GM18499 (cell line): Measurements from ENCODE around the gene MTMR12.
"Not testable (repeated sequence)": the region's sequence is repeated elsewhere in the genome, so short reads cannot be mapped to it uniquely, and the experiment has no call there.

Experiments used
- ATAC-seq: cut with Tn5 transposase; IDR thresholded peaks from one replicate; pipeline ENCODE4 v1.9.1; 2021; ENCODE audit warnings: moderate number of reproducible peaks; ENCODE audit not compliant: insufficient read depth, unreplicated experiment

Gene MTMR12

GRCh38 chr5:32325616-32326015 lies 12.9 kb upstream of the MTMR12 start:
- ATAC-seq, result no peak

GRCh38 chr5:32325062-32325461 lies 12.3 kb upstream of the MTMR12 start:
- peak; percentile 62 for ATAC-seq

DNA sequence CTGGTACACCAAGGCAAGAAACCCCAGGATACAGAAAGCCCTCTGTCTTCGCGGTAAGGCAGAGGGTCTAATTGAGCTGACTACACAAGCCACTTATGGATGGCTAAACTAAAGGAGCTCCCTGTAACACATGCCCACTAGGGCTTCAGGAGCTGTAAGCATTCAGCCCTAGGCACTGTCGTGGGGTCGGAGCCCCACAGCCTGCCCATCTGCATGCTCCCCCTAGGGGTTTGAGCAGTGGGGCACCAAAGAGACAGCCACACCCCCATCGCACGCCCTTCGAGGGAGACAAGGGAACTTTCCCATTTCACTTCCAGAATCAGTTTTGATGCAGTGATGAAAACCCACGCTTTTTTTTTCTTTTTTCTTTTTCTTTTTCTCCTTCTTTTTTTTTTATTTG lies 11.0 kb upstream of the MTMR12 start:
- no peak for ATAC-seq

- no peak for ATAC-seq
These were observed 10.1 kb upstream of the MTMR12 start for GRCh38 chr5:32322882-32323281.

- not testable (repeated sequence) for ATAC-seq
These were observed 9.0 kb upstream of the MTMR12 start for GRCh38 chr5:32321787-32322186.

DNA sequence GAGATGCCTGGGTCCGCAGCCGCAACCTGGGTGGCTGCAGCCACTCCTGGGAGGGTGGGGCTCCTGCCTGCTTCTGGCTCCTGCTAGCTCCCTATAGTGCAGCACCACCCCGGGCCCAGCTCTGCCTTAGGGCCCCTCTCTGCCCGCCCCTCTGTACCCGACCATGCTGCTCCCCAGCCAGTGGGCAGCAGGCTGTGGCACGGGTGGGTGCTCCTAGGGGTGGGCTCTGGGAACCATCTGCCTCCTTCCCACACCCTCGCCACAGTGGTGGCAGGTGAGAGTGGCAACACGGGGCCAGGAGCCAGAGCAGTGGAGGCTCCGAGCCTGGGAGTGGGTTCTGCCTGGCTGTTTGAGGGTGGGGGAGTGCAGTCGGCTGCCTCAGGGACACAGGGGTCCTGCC lies 7.8 kb upstream of the MTMR12 start:
- ATAC-seq, result no peak

DNA sequence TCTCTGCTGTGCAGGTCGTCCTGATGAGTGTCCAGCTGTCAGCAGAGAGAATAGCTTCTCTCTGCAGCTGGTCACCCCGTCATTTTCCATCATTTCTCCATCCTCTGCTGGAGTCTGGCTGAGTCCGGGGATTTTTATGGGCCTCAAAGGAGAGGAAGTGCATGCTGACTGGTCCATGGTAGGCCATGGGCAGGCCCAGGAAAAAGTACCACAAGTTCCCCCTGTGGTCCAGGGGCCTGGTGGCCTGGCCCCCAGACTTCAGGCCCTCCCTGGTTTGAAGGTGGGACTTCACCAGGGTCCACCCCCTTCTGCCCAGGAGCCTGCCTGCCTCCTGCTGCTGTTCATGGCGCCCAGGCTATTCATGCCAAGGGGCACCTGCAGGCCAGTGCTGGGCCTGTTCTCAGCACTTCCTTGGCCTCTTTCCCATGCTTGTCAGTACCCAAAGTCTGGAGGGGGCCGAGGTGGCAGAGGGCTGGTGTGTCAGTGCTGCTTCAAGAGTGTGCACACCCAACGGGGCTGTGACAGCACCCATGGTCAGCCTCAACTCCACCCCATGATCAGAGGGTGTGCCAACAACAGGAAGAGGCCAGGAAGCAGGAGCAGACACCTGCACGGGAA lies 7.3 kb upstream of the MTMR12 start:
- ATAC-seq, result no peak

DNA sequence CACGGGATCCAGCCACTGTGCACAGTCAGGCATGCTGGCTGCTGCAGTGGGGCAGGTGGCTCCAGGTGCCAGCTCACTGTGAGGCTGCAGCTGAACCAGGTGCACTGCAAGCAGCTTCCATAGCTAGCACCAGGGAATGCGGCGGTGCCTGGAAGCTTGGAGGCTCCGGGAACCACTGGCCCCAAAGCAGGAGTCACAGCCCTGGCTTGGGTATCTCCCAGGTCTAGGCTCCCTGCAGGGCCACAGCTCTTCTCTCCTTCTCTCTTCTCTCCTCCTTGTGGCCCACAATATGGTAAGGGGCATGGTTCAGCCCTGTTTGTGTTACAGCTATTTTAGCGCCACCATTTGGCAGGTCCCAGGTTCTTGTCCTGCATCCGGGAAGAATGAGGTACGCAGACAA lies 6.7 kb upstream of the MTMR12 start:
- ATAC-seq, result no peak

DNA sequence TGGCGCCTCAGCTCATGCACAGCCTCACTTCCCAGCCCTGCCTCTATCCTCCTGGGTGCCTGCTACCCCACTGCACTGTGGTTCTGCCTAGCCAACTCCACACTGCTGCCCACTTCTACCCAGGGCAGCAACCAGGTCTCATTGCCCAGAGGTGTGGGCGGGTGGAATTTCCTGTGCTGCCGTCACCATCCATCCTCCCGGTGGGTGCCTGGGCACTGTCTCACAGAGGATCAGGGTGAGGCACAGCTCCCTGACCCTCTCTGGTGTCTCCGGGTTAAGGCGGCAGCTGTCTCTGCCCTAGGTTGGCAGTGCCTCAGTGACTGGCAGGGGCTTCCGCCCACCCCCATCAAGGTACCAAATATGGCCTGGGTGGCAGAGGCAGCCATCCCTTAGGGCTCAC lies 4.3 kb upstream of the MTMR12 start:
- no peak for ATAC-seq

DNA sequence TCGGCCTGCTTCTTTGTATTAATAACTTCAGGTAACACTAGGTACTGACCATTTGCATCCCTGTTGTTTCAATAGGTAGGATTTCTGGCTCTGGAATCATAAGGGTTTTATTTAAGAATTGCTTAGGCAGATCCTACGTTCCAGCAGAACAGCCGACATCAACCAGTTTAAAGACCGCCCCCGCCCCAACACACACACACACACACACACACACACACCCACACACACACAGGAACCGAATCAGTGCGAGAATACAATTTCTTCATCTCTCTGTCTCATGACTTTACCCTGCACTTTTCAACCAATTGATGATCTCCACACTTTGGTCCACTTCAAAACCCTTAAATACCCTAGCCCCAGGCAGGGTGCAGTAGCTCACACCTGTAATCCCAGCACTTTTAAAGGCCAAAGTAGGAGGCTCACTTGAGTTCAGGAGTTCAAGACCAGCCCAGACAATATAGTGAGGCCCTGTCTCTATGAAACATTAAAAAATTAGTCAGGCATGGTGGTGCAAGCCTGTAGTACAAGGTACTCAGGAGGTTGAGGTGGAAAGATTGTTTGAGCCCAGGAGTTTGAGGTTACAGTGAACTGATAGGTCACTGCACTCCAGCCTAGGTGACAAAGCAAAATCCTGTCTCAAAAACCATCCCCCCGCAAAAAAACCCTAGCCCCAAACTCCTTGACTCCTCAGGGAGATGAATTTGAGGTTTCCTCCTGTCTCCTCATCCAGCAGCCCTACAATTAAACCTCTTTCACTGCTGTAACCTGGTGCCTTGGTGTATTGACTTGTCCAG lies 2.7 kb upstream of the MTMR12 start:
- no peak for ATAC-seq

GRCh38 chr5:32314658-32315057 lies 1.9 kb upstream of the MTMR12 start:
- ATAC-seq, result no peak

DNA sequence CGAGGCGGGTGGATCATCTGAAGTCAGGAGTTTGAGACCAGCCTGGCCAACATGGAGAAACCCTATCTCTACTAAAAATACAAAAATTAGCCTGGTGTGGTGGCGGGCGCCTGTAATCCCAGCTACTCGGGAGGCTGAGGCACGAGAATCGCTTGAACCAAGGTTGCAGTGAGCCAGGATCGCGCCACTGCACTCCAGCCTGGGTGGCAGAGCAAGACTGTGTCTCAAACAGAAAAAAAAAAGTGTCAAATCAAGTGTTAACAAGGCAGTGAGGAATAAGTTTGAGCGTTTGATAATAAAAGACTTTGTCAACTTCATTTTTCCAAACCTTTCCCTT lies 1.4 kb upstream of the MTMR12 start:
- ATAC-seq, result not testable (repeated sequence)

DNA sequence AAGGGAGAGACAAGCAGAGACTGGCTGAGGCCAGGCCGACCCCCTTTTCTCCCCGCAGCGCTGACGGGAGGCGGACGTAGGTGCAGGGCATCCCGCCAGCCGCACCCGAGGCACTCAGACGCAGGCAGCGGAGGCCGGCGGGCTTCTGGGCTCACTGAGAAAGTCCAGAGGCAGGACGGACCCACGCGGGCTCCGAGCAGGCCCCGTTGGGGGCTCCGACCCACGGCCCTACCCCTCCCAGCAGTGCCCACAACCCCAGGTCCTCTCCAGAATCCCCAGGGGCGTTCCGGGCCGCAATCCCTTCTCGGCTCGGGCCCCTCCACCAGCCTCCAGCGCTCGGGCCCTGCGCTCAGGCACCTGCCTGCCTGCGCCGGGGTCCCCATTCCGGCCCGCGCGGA lies 543 bp downstream of the MTMR12 start:
- peak; percentile 9 for ATAC-seq

DNA sequence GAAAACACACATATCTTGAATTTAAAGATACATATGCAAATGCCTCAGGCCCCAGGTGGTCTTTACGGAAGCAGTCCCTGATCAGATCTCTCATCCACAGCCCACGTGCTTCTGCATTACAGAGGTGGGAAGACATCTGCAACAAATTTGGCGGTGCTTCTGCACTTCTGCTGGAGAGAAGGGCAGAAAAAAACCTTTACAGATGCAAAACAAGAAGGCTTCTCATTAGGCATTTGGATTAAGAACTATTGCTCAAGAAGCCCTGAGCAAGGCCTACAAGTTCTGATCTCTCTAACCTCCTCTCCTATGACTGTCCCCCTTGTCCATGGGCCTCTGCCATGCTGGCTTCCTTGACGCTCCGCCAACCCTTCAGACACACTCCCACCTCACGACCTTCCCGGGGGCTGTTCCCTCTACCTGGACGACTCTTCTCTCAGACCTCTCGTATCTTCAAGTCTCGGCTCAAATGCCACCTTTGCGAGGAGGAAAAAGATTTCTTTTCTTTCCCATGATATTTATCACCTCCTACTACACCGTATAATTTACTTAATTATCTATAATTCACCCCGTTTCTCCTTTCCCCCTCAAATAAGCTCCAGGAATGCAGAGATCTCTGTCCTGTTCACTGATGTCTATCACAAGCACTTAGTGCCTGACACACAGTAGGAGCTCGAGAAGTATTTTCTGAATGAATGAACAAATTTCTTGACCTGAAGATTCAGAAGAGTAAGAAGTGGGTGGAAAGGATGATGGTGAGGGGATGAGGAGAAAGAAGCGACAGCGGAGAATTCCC lies 1.1 kb downstream of the MTMR12 start:
- ATAC-seq, result no peak

GRCh38 chr5:32309761-32310160 lies 3.0 kb downstream of the MTMR12 start:
- no peak for ATAC-seq

DNA sequence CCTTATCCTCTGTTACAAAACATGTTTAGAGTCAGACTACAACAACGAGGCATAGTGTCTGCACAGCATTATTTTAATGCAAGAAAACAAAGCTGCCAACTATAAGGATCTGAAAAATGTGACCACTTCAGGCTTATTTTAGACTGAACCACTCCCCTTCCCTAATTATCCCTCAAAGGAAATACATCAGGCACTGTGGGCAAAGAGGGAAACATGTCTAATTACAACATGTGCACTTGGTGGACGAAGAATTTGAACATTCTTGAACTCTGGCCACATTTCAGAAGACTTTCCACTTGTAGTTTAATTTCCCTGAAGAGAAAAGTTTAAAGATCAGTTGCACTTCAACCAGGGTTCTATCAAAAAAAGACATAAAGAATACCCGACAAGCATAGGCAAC lies 3.8 kb downstream of the MTMR12 start:
- ATAC-seq, result no peak

- no peak for ATAC-seq
These were observed 5.0 kb downstream of the MTMR12 start for GRCh38 chr5:32307769-32308194.

DNA sequence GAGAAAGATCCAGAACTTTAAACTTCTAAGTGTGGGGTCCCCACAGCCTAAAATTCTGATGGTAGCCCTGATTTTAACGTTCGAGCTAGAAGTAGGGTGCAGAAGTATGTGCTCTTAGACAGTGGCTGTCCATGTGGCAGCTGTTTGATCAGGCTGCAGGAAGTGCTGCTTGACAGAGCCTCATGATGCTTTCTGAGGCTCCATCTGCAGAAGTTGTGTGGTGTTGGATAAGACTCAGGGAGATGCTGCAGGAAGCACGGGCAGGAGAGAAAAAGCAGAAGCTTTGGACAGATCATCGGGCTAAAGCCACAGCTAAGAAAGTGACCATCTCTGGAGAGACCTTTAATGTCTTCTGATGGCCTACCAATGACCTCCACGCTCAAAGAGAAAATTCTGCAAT lies 8.1 kb downstream of the MTMR12 start:
- ATAC-seq, result no peak

DNA sequence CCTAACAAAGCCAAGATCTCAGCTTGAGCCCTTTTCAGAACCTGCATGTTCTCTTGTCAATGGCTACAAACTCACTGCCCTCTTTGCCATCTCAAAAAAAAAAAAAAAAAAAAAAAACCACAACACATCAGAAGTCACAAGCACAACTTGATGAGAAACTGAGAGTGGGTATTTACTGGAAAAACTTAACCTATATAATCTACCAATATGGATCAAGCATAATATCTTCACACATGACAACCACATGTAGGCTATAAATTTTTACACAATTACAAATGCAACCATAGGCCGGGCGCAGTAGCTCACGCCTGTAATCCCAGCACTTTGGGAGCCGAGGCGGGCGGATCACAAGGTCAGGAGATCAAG lies 9.0 kb downstream of the MTMR12 start:
- no peak for ATAC-seq

- no peak for ATAC-seq
These were observed 9.6 kb downstream of the MTMR12 start for GRCh38 chr5:32302835-32303754.
